Skin epidermis (tissue), 12 donors: ENCODE data around the gene LRSAM1.
A peak's percentile ranks its signal among the peaks of the same experiment; 100 is the strongest.

Experiments
- H3K27ac ChIP-seq, 21 experiments: fragments of 200-600 bp; sonication (generic) in 11 of 21; one replicate each; pipeline ENCODE4 v1.5.0; 2020; ENCODE audit warnings: mild to moderate bottlenecking in 3 of 21, inconsistent platforms in 2 of 21, moderate library complexity in 2 of 21
- H3K4me3 ChIP-seq, 7 experiments: fragments of 200-600 bp; sonication (generic) in 2 of 7; one replicate each; pipeline ENCODE4 v1.5.0; 2020; ENCODE audit warnings: inconsistent platforms in 2 of 7, mild to moderate bottlenecking in 2 of 7, moderate library complexity in 1 of 7

The LRSAM1 gene

DNA sequence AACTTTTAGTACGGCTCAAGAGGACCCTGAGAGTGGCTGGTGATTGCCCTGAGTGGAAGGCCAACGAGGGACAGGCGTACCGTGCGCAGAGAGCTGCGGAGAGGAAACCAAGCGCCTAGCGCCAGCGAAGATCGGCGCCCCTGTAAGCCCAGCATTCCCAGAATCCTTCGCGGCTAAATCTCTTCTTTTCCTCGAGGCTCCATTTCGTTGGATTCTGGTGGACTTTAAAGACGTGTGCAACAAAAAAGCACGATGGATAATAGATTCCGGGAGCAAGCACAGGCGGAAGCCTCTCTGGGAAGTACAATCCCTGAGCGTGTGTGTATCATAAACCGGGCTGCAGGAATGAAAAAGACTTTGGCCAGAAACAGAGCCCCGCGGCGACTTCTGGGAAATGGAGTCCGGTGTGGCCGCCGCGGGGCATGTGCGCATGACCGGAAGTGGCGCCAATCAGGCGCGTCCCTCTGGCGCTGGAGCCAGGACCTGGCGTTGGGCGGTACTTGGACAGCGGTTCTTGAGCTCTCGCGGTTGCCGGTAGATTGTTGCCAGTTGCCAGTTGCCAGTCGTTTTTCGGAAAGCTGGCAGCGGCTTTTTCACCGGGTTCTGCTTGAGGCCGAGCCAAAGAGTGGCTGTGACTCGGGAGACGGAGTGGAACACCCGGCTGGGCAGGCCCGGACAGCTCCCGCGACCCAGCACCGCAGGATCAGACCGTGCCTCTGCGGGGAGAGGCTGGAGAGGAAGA, 27.2 kb upstream of the LRSAM1 start, which contains the start of gene ZNF79:
TSS of gene ZNF79 (plus strand) at position 449 of the 742 bp plus-strand sequence. CDS start 406 bp downstream, outside the sequence.
- peak within 1 kb of the TSS; percentile 55 to 91 (median 69) for H3K4me3 ChIP-seq
- H3K27ac ChIP-seq = peak within 1 kb of the TSS; percentile 31 to 93 (median 91)

DNA sequence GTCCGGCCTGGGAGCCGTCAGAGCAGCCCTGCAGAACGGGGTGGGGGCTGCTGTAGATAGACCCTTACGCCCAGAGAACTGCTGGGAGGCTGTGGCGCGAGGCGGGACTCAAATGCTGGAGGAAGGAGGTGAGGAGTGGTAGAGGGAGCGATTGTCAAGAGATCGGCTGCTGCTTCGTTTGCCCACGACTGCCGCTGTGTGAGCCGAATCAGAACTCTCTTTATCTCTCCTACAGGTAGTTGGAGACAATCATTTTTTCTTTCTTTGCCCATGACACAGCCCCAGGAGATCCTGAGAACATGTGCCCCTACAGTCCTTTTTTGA, 26.7 kb upstream of the LRSAM1 start:
- H3K27ac ChIP-seq = peak overlapping the region; percentile 31 to 93 (median 91)
- peak overlapping the region; percentile 55 to 91 (median 69) for H3K4me3 ChIP-seq

DNA sequence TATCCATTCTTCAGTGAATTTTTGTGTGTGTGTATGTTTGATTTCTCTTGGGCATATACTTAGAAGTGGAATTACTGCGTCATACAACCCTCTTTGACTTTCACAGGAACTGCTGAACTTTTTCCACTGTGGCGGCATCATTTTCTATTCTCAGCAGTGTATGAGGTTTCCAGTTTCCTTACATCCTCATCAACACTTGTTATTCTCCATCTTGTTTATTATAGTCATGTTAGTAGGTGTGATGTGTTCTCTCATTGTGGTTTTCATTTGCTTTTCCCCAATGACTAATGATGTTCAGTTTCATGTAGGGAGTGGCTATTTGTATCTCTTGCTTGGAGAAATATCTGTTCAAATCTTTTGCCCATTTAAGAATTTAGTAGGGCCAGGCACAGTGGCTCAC, 24.6 kb upstream of the LRSAM1 start:
- Histone ChIP-seq H3K27ac (no peak overlapping the region), H3K4me3 (no peak overlapping the region)

DNA sequence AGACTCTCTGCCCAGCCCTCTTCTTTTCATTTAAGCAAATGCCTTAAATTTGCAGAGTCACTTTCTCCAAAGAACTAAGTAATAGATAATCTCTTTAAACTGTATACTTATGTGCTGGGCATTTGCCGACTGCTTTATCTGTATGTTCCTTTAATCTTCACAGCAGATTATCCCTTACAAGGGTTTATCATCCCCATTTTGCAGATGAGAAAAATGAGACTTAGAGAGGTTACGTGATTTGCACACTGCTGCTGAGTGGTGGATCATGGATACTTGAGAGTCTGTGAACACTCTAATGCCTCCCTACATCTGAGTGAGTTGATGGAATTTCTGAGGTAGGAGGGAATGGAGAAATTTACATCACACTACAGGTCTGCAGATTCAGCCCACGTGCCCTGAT, 23.0 kb upstream of the LRSAM1 start:
- Histone ChIP-seq H3K4me3 (no peak overlapping the region), H3K27ac (no peak overlapping the region)

DNA sequence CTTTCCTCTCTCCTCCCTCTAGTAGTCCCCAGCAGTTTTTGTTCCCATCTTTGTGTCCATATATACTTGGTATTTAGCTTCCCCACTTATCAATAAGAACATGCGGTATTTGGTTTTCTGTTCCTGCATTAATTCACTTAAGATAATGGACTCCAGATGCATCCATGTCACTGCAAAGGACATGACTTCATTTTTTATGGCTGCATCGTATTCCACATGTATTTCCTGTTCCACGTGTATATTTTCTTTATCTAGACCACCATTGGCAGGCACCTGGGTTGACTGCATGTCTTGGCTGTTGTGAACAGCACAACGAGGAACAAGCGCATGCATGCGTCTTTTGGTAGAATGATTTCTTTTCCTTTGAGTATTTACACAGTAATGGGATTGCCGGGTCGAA, 20.9 kb upstream of the LRSAM1 start:
- Histone ChIP-seq H3K27ac (no peak overlapping the region), H3K4me3 (no peak overlapping the region)

DNA sequence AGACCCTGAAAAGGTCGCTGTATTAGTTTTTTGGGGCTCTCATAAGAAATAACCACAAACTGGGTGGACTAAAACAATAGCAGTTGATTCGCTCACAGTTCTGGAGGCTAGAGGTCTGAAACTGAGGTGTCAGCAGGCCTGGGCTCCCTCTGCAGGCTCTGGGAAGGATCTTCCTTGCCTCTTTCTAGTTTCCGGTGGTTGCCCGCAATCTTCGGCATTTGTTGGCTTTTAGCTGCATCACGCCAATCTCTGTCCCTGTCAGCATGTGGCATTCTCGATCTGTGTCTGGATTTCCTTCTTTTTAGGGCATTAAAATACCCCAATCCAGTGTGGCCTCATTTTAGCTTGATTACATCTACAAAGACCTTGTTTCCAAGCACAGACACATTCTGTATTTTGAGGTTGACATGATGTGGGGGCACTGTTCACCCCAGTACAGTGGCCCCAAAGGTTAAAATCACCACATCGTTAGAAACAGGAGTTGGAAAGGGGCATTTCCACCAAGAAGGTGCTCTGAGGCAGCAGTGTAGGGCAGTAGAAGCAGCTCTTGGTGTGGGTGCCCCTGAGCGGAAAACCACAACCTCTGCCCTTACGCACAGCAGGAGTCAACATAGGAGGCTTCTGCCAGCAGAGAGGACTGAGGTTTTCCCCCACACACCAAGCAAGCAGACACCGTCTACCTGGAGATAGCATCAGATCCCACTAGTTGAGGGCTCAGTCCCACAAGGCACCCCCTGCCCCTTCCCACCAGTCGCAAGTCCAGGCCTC, 13.6 kb upstream of the LRSAM1 start:
- Histone ChIP-seq H3K4me3 (no peak overlapping the region), H3K27ac (peak overlapping the region in 2 of 21 experiments; percentile 36 to 61)

DNA sequence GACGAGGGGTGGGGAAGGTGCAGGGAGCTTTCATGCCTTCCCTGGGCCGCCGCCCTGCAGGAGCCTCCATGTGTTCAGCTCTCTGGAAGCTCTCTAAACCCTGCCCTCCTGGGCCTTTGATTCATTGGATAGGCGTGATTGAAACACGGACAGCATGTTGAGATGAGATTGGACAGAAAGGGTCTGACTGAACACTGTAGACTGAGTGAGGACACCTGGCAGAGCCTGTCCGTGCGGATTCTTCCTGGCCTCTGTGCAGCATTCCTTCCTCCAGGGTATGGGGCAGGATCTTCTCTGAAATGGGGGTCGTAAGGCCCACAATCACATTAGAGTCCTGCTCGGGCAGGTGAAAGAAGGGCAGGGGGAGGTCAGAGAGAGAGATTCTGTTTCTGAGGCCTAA, 12.9 kb upstream of the LRSAM1 start:
- H3K4me3 ChIP-seq = no peak overlapping the region
- H3K27ac ChIP-seq = no peak overlapping the region

DNA sequence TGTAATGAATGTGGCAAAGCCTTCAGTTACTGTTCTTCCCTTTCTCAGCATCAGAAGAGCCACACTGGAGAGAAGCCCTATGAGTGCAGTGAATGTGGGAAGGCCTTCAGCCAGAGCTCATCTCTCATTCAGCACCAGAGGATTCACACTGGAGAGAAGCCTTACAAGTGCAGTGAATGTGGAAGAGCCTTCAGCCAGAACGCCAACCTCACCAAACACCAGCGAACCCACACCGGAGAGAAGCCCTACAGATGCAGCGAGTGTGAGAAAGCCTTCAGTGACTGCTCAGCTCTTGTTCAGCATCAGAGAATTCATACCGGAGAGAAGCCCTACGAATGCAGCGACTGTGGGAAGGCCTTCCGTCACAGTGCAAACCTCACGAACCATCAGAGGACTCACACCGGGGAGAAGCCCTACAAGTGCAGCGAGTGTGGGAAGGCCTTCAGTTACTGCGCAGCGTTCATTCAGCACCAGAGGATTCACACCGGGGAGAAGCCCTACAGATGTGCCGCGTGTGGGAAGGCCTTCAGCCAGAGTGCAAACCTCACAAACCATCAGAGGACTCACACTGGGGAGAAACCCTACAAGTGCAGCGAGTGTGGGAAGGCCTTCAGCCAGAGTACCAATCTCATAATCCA, 6.9 kb upstream of the LRSAM1 start:
- Histone ChIP-seq H3K4me3 (no peak overlapping the region), H3K27ac (peak overlapping the region in 1 of 21 experiments; percentile 18)

DNA sequence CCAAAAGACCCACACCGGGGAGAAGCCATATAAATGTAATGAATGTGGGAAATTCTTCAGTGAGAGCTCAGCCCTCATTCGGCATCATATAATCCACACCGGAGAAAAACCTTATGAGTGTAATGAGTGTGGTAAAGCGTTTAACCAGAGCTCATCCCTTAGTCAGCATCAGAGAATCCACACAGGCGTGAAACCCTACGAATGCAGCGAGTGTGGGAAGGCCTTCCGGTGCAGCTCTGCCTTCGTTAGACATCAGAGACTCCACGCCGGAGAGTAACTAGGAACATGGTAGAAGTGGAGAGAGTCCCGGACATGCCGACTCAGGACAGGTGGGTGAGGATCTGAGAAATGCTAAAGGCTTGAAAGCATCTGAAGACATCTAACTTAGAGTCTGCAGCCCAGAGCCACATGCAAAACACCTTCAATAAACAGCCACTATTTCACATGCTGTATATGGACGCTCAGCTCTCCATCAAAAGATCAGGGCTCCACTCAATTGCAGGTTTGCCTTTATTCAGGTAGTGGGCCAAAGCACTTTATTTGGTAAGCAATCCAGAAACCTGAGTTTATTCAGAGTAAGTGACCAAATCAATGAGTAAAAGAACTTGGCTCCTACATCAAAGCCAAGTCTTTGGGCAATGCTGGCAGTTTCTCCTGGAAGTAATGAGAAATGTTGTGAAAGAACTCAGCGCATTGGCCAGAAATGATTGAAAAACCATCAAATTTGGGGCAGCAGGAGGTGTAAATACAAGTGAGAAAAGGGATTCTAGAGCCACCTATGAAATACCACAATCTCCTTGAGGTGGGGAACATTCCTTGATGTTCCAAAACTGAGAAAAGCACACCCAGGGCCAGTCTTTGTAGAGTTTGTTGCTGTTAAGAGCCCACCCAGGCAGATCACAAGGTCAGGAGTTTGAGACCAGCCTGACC, 6.1 kb upstream of the LRSAM1 start:
- H3K27ac ChIP-seq = peak overlapping the region in 1 of 21 experiments; percentile 10
- H3K4me3 ChIP-seq = no peak overlapping the region

DNA sequence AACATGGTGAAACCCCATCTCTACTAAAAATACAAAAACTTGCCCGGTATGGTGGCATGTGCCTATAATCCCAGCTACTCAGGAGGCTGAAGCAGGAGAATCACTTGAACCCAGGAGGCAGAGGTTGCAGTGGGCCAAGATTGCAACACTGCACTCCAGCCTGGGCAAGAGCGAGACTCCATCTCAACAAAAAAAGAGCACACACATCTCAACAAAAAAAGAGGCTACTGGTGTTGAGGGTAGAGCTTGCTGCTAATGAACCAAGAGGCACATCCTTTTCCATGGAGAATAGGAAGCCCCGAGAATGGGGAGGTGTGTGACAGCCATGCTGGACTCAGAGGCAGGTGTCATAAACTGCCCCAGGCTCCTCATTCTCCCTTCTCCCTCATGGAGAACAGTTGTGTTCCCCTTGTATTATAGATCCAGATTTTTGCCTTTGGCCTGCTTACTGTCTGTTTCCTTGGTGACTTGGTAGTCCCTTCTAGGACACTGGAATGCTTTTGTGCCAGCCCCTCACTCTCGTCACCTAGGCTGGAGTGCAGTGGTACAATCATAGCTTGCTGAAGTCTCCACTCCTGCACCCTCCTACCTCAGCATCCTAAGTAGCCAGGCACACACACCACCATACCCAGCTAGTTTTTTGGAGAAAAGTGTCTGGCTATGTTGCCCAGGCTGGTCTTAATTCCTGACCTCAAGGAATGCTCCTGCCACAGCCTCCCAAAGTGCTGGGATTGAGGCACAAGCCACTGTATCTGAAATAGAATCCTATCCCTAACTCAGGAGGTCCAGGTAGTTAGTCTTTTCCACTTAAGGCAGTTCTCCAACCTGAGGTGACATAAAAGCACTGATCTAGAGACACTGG, 5.2 kb upstream of the LRSAM1 start:
- Histone ChIP-seq H3K4me3 (no peak overlapping the region), H3K27ac (peak overlapping the region in 1 of 21 experiments; percentile 10)

DNA sequence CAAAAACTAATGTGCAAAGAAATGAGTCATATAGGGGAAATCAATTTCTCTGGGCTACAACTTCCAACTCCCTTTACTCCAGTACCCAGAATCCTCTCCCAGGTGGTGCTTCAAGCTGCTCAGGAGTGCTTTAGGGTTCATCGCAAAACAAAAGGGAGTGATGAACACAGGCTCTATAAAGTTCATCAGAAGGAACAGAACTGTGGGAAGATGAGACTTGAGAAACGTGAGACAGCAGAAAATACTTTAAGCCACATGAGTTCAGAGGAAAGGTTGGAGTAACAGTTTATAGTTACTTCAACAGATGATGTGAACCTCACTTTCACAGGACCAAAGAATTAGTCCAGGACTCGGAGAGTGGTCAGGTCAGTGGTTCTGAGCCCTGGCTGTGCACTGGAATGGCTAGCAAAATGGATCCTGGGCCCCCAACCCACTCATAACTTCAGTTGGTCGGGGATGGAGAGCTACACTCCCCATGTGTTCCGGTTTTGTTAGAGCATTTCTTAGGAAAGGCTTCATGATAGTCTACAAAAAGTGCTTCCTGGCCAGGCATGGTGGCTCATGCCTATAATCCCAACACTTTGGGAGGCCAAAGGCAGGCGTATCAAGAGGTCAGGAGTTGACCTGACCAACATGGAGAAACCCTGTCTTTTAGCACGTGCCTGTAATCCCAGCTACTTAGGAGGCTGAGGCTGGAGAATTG, 4.4 kb upstream of the LRSAM1 start:
- no peak overlapping the region for H3K4me3 ChIP-seq
- H3K27ac ChIP-seq = no peak overlapping the region

DNA sequence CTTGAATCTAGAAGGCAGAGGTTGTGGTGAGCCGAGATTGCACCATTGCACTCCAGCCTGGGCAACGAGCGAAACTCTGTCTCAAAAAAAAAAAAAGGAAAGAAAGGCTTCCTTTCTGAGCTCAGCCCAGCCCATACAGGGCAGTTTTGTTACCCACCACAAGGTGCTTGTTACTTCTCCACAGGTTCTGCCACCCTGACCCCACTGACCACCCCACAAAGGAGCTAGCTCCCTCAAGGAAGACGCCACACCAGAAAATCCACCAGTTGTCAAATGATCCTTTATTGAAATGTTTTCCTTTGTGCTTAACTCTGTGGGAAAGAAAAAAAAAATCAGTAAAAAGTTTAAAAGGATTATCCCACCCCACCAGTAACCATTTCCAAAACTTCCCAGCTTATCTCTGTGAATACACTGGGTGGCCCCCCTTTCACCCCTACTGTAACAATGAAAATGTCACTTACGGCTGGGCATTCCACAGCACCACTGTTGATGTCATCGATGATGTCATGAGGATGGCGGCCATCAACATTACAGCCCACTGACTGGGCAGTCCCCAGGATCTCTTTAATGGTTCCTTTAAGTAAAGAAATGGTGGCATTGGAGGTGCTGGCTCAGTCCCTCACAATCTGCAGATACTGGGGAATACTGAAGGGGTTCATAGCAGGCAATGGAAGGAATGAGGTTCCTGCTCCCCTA, 3.7 kb upstream of the LRSAM1 start:
- Histone ChIP-seq H3K4me3 (no peak overlapping the region), H3K27ac (no peak overlapping the region)

DNA sequence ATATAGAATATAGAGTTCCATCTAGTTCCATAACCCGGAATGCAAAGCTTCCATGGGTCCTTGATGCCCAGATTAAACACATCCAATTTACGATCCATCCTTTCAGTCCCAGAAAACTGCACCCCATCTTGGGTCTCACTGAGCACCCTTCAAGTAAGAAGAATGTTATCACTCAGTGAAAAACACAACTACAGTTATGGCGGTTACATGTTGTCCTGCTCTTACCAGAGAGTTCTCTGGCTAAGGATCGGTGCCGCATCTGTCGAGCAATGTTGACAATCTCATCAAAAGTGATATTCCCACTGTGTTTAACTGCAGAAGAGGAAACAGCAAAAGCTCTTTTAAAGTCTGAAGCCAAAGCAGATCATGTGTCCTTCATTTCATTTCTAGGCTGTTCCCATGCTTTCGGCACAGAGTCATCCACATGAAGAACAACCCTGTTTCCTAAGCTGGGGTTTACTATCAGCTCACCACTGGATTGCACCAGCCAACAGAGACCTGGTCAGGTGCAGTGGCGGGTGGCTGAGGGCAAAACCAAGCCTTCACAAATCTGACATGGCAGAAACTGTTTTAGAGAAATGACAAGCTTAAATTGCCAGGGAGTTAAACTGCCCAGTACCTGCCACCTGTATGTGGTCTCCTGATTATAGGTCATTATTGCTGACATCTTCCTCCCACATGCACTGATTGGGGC, 3.1 kb upstream of the LRSAM1 start:
- Histone ChIP-seq H3K4me3 (peak overlapping the region in 2 of 7 experiments; percentile 63 to 91), H3K27ac (peak overlapping the region in 4 of 21 experiments; percentile 91 to 98 (median 96))

DNA sequence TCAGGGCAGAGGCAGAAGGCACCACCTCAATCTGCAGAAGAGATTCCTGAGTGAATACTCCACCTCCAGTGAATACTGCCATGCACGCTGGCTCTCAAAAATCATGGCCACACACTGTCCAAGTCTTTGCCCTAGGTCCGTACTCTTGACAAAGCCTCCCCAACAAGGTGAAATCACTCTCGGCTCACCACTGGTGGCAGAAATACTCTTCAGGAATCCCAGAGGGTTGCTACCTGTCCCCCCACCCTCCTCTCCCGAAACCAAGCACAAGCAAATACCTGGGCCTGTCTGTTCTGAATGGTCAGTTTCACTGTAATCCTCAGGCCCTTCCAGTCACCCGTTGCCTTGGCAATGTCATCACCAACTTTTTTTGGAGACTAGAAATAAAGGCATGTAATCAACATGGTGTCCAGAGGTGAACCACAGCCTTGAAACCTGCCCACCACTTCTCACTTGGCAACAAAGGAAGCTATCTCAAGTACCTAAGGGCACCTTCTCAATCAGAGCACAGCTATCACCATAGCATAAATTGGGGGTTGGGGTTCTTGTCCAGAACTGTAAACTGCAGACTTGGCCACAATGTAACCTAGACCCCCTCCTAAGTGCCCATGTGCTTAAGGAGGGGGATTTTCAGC, 1.9 kb upstream of the LRSAM1 start:
- Histone ChIP-seq H3K4me3 (peak overlapping the region; percentile 63 to 91 (median 85)), H3K27ac (peak overlapping the region in 18 of 21 experiments; percentile 86 to 98 (median 94))

DNA sequence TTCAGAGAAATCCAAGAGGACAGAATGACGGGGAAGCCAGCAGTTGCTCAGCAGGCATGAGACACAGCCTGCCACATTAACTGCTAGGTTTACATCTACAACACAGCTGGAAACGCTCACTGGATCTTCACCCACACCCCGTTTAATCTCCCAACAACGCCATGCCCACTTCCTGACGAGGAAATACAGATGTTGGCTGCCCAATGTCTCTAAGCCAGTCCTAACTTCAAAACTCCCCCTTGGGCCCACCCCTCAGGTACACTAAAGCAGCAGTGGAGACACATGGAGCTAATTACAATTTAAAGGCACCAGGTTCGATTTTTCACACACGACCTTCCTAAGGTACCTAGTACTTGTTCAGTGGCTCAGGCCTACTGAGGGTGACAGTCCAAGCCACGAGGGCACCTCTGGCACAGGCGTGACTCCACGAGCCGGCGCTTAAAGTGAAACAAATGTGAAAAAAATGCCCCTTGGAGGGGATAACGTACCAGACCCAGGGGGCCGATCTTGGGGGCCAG, 1.0 kb upstream of the LRSAM1 start:
- H3K4me3 ChIP-seq = peak overlapping the region; percentile 63 to 91 (median 85)
- peak overlapping the region; percentile 68 to 98 (median 94) for H3K27ac ChIP-seq

DNA sequence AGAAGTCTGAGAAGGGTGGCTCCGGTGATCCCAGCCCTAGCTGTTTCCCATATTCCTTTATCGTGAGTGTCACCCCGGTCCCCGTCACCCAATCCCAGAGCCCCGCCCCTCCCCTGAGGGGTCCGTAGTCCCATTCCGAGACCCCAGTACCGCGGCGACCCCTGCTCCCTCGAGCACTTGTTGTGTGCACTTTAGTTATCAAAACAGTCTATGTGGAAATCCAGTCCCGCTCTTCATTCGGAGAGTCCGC, 223 bp downstream of the LRSAM1 start:
- peak overlapping the region; percentile 68 to 98 (median 94) for H3K27ac ChIP-seq

More for the DNA sequence above, 223 bp downstream of the LRSAM1 start:
- H3K4me3 ChIP-seq = peak overlapping the region; percentile 63 to 91 (median 85)
